Middle frontal gyrus (tissue), 1 donor: ENCODE data around the gene CDH6.

ENCODE experiments used
- DNase-seq: peaks from one replicate; pipeline ENCODE4 v3.0.0-alpha.2; 2015; ENCODE audit warnings: low spot score; ENCODE audit errors: extremely low spot score

The CDH6 gene

DNA sequence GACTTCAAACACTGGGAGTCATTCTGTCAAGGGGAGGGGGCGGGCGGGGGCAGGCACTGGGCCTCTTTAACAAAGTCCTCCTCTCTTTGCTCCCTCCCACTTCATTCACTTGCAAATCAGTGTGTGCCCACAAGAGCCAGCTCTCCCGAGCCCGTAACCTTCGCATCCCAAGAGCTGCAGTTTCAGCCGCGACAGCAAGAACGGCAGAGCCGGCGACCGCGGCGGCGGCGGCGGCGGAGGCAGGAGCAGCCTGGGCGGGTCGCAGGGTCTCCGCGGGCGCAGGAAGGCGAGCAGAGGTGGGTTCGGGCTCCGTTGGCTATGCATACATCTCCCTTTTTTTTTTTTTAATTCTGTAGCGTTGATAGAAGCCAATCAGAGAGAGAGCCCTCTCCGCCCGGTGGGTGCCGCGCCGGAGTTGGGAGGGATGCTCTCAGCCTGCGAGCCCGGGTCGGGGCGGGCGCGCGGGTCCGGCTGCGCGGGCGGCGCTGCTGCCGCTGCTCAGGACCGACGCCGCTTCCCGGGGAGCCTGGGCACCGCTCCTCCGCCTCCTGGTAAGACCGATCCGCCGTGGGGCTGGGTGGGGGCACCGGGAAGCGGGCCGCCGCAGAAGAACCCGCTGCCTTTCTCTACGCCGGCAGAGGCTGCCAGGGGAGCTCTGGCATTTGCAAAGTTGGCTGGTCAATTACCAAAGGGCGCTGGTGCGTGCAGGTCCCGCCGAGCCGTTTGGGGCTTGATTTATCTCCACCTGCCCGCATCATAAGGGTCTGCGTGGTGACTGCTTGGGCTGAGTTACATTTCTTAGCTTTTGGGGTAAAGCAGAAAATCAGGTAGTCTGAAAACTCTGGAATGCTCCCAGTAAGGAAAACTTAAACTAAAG, at the start of gene CDH6:
Gene CDH6 (plus strand): TSS at position 96 of the 877 bp plus-strand sequence. CDS start 73,788 bp downstream, outside the sequence.
- DNase-seq: no peak

DNA sequence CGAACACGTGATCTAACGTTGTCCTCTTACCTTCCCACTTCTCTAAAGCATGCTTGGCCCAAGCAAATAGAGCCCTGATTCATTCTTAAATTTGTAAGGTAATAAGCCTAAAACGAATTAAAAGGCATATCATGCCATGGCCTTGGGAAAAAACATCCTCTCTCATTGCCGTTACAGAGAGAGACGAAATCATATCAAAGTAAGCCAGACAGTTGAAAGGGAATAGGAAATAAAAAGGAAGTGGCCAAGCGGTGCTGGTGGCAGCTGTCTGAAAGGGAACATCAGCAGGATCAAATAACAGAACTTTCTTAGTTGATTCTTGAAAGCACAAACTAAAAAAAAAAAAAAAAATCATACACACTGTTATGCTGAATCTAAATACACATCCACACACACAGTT, 49.1 kb upstream of the CDH6 start:
- no peak for DNase-seq

DNA sequence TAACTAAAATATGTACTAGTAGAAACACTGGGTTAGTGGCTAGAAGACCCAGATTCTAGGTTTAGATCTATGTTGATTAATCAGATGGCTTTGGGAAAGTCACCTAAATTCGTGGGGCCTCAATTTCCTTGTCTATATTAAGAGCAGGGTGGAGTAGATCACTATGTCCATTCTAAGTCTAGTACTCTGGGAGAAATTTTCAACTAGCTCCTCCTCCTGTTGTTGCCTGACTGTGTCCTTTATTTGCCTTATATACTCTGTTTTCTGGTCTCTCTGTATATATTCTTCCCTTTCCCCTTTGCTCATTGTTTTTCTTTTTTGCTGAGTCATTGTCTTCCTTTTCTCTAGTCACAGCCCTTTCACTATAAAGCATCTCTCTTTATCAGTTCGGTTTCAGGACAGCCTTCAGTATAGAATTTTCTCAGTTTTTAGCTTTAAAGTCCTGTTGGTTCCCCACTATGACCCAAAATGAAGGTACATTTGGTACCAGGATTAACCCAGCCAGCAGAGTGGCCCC, 44.5 kb upstream of the CDH6 start:
- no peak for DNase-seq

DNA sequence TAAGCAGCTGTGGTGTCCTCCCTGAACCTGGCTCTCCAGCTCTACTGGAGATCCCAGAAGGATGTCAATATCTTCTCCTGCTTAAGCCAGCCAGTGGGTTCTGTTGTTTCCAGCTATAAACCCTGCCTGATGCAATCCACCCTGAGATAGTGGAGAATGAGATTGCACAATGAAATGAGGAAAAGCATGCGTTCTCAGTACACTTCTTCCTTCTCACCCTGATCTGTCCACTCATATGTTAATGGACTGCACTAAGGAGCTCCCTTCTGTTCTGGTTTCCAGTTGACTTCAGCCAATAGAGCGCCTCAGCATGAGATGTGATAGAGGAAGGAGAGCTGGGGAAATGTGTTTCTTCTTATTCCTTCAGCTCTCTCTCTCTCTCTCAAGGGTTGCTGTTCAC, 40.0 kb upstream of the CDH6 start:
- DNase-seq: no peak

DNA sequence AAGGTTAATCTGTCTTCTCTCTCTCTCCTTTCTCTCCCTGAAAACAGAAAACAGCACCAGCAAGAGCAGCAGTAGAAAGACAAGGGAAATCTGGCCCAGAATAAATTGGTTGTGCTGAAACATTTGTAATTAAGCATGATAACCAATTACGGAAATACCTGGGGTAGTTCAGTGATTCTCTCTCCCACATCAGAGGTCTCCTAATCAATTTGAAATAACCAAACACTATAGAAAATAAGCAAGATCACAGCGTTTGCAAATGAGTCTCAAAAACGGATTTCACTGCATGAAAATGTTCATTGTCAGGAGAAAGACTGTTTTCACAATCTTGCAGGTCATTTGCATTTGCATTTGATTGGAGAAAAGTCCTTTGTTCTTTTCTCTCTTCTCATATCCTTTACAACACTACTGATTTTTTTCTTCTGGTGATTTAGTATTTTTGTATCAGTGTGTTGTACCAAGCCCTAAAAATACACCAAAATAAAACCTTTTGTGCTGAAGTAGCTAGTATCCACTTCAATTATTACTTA, 36.8 kb upstream of the CDH6 start:
- DNase-seq: no peak

DNA sequence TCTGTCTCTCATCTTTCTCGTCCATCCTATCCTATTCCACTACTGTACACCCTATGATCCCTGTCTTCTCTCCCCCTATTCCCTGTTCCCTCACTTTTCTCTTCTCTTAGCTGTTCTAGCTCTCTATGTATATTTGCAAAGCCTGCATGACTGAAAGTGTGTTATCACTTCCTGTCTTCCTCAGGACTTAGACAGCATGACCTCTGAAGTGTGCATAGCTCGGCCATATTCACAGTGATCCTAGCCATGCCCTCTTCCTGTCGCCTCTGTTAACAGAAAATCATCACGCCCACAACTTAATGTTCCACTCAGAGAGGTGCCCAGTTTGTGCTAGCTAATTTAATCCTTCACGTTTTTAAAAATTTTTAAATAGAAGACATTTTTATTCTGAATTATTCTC, 35.8 kb upstream of the CDH6 start:
- DNase-seq: no peak

DNA sequence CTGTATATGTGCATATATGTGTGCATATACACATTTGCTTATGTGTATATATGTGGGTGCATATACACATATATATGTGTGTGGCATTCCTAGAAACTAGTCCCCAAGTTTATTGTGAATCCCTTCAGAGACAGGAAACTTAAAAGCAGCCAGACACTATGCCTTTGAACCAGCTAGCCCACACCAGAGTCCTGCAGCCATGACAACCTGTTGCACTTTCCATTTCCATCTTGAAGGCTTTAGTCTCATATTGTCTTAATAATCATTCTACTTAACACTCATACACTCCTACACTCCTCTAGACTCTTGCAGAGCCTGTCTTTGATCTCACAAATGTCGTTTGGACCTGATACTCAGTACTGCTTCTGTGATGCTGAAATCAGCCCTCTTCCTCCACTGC, 34.8 kb upstream of the CDH6 start:
- DNase-seq: no peak

DNA sequence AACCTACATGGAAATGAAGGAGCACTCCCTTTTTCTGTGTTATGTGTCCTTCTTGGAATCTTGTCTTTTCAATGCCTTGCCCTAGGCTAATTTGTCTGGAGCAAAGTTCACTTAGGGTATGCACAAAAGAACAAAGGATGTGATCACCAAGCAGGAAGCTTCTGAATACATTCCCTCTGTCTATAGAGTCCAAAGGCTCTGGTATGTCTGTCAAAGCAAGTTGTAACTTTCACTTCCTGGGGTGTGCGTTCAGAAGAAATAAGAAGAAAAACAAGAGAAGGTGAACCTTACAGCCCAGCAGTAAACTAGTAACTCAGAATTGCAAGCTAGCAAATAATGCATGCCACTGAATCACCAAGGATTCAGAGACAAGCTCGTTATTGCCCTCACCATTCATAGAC, 31.7 kb upstream of the CDH6 start:
- no peak for DNase-seq

DNA sequence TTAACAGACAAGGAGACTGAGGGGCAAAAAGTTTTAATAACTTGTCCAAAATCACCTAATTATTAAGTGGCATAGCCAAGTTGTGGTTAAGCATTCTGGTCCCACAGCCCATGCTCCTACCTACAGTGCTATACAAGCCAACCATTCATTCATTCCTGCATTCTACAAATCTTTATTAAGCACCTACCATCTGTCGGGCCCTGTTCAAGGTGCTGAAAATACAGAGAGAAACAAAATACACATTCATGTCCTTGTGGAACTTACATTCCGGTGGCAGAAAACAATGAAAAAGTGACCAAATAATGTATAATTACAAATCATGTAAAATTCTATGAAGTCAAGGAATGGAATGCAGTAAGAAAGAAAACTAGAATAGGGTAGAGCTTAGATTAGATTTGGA, 27.8 kb upstream of the CDH6 start:
- no peak for DNase-seq

DNA sequence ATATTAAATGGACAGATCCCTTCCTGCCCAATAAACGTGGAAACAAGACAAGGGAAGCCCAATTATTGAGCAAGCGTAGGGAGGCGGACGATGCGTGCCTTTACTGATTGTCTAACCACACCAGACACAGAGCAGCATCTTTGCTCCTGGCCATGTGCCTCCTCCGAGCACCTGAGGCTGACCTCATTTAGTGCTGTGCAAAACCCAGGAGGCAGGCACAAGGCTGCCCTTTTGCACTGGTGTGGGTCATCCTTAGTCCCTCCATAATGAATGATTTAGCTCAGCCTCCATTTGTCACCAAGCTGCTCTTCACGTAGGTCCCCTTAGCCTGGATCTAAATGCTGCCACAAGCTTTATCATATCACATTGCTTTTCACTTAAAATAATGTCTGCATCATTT, 24.1 kb upstream of the CDH6 start:
- DNase-seq: no peak

DNA sequence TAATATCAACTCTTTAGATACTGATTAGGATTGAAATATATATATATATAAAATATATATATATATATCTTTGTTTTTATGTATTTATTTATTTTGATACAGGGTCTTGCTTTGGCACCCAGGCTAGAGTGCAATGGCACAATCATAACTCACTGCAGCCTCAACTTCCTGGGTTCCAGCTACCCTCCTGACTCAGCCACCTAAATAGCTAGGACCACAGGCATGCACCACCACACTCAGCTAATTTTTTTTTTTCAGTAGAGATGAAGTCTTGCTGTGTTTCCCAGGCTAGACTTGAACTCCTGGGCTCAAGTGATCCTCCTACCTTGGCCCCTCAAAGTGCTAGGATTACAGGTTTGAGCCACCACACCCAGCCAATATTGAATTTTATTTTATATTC, 20.6 kb upstream of the CDH6 start:
- no peak for DNase-seq

DNA sequence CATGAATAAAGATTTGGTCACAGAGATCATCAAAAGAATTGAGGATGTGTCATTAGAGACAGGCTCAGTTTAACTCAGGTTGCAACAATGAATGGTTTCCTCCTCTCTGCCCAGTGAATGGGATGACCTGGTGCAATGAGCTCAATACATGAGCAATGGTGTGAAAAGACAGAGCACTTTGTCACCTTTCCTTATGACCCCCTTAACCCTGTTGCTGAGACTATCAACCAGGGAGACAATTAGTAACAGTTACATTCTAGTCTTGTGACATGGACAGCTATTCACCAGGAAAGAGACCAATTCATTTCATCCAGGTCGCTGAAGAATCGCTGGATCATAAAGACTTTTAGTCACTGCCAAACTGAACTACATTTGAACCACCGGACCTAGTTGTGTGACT, 19.9 kb upstream of the CDH6 start:
- DNase-seq: no peak

DNA sequence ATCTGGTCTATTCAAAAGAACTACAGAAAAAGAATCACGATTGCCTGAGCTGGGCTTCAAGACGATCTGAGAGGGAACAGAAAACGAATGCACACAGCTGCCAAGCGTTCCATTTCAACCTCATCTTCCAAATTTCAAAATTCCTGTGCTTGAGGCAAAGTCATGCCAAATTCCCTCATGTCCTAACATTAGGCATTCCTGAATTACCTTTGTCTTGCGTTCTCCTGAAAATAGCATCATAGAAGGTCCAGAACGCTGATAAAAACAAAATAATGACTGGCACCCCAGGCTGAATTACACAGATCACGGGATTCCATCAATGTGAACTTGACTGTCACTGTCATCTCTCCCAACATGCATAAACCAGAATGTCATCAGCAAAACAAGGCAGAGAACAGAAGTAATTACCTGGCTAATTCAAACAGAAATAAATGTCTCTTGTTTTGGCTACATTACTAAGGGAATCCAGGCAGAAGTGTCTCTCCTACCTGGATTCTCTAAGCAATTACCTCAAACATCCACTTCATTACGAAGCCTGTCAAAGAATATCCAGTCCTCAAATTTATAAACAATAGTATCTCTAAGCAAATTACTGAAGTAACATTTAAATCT, 12.0 kb upstream of the CDH6 start:
- DNase-seq: no peak

DNA sequence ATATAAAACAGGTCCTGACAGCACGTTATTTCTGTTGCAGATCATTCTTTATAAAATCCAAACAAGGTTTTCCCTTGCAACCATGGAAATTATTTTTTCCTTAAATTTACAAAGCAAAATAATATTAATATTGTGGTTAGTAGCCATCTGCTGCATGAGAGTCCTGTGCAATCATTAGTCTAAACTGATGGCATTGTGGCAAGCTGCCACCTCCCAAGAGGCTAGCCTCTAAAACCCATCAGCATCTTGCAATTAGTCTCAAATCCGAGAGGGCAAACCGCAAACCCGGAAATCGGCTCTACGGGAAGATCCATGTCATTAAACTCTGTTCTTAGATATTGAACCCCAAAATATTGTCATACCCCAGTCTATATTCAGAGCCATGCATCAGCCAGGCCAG, 11.3 kb upstream of the CDH6 start:
- no peak for DNase-seq

DNA sequence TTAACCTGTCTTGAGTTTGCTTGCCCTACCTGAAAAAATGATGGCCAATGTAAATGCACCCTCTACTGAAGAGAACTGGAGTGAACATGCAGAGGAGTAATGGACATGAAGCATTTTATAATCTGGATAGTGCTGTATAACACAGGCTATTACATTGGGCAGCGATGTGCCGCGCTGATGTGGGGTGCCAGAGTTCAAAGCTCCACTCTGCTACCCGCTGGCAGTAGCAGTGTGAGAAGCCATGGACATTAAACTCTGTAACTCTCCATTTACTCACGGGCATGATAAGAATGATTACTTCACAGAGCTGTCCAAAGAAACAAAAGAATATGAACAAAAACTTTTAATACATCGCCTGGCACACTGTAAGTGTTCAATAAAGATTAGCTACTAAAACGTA, 7.5 kb upstream of the CDH6 start:
- DNase-seq: no peak

DNA sequence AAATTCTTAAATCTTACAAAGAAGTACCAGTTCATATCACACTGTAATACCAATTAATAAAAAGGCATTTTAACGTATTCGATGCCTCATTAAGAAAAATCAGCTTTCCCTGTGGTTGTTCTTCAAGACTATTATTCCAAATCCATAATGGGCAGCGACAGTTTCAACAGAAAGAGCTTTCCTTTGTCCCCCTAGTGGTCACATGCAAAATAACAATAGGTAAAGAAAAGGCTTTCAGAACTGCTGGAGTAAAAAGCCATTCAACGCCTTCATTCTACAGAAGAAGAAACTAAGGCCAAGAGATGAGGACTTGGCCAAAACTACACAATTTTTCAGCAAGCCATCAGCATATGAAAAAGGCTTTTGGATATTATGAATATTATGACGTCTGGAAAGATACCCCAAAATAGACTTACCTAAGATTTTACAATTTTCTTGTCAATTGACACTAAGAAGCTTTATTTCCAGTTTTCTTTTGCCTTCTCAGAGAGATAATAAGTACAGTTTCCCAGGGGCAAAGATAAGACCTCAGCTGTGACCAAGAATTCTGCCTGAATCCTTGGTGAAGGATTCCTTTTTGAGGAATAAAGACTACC, 6.7 kb upstream of the CDH6 start:
- DNase-seq: no peak

DNA sequence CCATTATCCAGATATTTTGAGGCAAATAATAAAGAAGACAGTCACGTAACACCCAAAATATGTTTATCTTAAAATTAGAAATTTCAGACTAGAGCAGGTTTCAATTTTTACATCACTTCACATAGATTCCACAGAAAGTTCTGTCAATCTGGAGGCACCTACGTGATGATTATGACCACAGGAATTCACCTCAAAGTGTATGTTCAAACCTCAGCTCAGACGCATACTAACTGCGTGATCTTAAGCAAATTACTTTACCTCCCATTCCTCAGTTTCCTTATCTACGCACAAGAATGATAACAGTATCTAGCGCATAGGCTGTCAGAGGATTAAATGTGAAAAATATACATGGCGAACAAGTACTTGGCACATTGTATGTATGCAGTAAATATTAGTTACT, 5.9 kb upstream of the CDH6 start:
- DNase-seq: no peak

DNA sequence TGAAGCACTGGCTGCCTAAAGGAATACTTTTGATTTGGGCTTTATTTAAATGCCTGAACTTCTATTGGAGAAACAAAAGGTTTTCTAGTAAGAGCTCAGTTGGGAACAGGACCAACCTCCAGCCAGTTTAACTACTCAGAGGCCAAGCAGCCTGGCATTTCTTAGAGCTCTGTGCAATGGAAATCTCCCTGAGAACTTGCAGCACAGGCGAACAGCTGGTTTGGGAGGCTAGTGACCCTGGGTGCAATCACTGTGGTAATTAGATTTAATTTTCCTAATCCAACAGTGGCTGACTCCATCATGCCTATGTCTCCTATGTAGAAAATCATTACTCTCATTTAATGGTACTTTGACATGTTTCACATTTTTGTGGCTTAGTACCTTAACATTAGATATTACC, 1.0 kb upstream of the CDH6 start:
- no peak for DNase-seq

DNA sequence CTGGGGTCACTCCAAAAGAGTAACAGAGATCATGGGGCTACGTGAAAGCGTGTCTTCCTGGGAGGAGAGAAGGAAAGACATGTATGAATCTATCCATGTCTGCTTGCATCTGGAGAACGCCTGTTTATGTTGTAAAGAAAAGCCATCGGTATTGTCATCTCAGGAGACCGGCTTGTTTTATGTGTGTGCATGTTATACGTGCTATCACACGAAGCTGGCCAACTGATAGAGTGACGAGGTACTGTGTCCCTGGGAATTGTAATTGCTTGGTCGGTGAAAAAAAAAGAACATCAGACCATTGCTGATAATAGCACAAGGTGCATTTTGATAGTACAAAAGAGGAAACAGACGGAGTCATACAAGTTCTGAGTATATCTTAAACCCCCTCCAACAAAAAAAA, 370 bp upstream of the CDH6 start:
- no peak for DNase-seq

DNA sequence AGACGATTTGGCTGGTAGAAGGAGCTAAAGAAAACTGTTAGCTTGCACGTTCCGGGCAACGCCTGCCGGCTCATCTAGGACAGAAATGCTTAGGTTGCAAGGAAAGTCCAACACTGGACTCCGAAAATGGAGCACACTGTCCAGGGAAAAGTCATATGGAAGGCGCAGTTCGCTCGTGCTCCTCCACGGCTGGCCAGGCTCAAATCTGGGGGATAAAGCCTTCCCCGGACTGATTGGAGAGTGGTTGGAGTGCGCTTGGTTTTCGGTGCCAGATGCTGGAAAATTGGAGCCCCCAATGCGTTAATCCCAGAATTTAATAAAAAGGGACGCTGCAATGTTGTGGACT, 955 bp downstream of the CDH6 start:
- DNase-seq: no peak

DNA sequence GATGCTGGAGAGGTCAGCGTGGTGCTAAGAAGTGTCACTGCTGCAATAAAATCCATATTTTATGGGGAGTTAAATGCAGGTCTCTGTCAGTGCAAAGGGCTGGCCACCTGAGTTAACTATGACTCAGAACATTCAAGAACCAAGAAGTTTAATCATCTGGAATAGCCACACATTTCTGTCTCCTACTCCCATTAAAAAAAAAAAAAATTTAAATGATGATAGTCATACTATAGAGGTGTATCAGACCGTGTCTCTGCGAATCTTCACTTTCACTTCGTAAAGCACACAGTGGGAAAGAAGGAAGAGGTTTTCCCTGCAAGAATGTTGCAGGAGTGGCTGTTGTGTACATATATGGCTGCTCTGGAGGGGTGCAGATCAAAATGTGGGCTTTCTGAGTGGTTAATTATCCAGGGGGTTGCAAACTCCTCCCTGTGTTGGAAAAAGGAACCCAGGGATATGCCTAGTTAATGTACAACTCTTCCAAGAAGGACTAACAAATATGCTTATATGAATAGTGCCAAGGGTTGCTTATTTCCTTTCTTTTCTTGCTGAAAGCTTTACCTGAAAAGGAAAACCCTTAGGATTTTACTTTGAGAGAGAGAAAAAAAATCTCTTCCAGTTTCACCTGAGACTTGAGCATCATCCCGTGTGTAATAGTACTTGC, 1.5 kb downstream of the CDH6 start:
- DNase-seq: no peak

DNA sequence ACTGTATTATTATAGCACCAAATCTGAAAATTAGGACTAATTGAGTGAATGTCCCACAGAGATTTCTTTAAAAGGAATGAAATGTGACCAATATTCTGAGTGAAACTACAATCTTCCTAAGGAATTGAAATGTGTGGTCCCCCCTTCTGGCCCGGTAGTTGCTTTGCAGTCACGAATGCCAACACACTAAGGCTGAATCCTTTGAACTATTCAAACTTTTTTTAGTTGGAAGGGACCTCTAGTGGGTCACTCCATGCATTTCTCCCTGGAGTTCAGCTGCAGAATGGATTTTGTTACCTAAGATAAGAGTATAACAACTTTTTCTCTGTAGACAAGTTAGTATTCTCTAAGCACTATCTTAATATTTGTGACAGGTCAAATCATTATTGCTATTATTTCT, 2.8 kb downstream of the CDH6 start:
- DNase-seq: no peak
